Osteocyte (in vitro differentiated cells): ENCODE data around the gene PPP1R13B. TPM values are rescaled to one million over a fixed set of nuclear protein-coding genes. Genes with fewer than 3 reads are reported as not detected.

Experiments used
- DNase-seq: peaks from one replicate; pipeline ENCODE4 v3.0.0; 2021; ENCODE audit warnings: mixed read lengths; ENCODE audit not compliant: unreplicated experiment; ENCODE audit errors: extremely low spot score
- H3K27ac Mint-ChIP-seq: one replicate; pipeline ENCODE4 v1.8.0; 2021; ENCODE audit warnings: mild to moderate bottlenecking, mixed read lengths; ENCODE audit not compliant: unreplicated experiment
- H3K27me3 Mint-ChIP-seq: one replicate; pipeline ENCODE4 v1.8.0; 2021; ENCODE audit warnings: mixed read lengths; ENCODE audit not compliant: unreplicated experiment
- H3K36me3 Mint-ChIP-seq: one replicate; pipeline ENCODE4 v1.8.0; 2021; ENCODE audit warnings: mixed read lengths; ENCODE audit not compliant: unreplicated experiment
- H3K4me1 Mint-ChIP-seq: one replicate; pipeline ENCODE4 v1.8.0; 2021; ENCODE audit warnings: mixed read lengths; ENCODE audit not compliant: unreplicated experiment
- H3K4me3 Mint-ChIP-seq: one replicate; pipeline ENCODE4 v1.8.0; 2021; ENCODE audit warnings: mild to moderate bottlenecking, moderate library complexity, mixed read lengths; ENCODE audit not compliant: unreplicated experiment
- H3K9me3 Mint-ChIP-seq: one replicate; pipeline ENCODE4 v1.8.0; 2021; ENCODE audit warnings: mixed read lengths; ENCODE audit not compliant: unreplicated experiment
- total RNA-seq: library from RNA; stranded (reverse); gene quantifications from 2 replicates; pipeline ENCODE4 v1.2.1, GENCODE V29; 2021
- TF ChIP-seq, protein P1 (sequence below): fragments of 200-600 bp; sonication (generic); IDR thresholded peaks from 2 replicates; pipeline ENCODE4 v1.5.0; 2021; ENCODE audit warnings: antibody characterized with exemption, mild to moderate bottlenecking, moderate library complexity

PPP1R13B gene
- total RNA-seq, 1 donor from 2014 or later = 7.9 TPM

DNA sequence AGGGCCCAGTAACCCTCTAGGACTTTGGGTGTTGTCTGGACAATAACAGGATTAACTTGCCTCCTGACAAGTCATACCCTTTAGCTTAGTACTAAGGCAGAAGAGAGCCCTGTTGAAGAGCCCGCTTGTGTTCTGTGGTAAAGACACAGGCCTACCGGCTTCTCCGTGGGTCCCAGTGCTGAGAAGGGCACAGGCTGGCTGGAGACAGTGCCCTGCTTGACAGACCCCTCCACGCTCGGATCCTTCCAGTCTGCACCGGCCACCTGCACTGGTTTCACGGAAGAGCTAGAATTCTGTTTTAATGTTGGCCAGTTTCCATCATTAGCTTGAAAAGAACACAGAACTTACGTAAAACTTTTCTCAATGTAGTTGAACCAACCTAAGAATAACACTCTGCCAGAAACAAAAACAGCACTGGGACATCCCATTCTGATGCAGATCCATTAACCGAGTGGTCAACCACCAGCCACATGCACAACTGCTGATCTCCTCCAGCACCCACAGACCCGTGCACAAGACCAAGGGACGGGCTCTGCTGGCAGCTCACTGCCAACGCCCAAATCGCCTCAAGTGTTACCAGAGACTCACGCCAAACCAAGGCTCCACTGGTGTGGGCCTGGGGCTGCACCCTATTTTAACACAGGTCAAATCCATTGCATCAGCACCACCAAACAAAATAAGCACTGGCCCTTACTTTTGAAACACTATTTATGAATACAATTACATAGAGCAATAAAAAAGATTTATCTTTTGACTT is 104.7 kb downstream of the PPP1R13B start:
- peaks cover 6% of the 10 kb centered on the region for H3K4me1 Mint-ChIP-seq
- no peaks in the 10 kb centered on the region for H3K9me3 Mint-ChIP-seq
- H3K4me3 Mint-ChIP-seq = no peak overlapping the region
- TF ChIP-seq, protein P1, sequence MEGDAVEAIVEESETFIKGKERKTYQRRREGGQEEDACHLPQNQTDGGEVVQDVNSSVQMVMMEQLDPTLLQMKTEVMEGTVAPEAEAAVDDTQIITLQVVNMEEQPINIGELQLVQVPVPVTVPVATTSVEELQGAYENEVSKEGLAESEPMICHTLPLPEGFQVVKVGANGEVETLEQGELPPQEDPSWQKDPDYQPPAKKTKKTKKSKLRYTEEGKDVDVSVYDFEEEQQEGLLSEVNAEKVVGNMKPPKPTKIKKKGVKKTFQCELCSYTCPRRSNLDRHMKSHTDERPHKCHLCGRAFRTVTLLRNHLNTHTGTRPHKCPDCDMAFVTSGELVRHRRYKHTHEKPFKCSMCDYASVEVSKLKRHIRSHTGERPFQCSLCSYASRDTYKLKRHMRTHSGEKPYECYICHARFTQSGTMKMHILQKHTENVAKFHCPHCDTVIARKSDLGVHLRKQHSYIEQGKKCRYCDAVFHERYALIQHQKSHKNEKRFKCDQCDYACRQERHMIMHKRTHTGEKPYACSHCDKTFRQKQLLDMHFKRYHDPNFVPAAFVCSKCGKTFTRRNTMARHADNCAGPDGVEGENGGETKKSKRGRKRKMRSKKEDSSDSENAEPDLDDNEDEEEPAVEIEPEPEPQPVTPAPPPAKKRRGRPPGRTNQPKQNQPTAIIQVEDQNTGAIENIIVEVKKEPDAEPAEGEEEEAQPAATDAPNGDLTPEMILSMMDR = no peak
- peaks cover 7% of the 10 kb centered on the region for H3K36me3 Mint-ChIP-seq
- DNase-seq = no peak
- H3K27ac Mint-ChIP-seq = no peak overlapping the region
- H3K27me3 Mint-ChIP-seq = no peaks in the 10 kb centered on the region

DNA sequence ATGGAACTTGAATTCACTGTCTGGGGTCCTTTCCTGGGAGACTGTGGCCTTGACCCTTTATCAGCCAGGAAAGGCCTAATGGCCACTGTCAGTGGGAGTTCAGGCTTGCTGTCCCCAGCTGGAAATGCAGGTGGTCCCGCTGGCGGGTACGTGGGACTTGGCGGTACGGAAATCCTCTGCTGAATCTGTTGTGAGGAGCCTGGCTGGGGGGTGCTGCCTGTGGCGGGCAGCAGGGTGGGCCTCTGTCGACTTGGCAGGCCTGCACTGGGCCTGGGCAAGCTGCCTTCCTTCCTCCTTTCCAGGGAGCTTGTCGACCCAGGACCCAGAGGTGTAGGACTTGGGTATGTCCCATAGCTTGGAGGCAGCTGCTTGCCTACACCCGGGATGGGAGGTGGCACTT is 105.5 kb downstream of the PPP1R13B start:
- DNase-seq = no peak
- no peaks in the 10 kb centered on the region for H3K27me3 Mint-ChIP-seq
- H3K36me3 Mint-ChIP-seq = peaks cover 10% of the 10 kb centered on the region
- no peaks in the 10 kb centered on the region for H3K9me3 Mint-ChIP-seq
- TF ChIP-seq, protein P1 = no peak
- no peak overlapping the region for H3K27ac Mint-ChIP-seq
- peaks cover 6% of the 10 kb centered on the region for H3K4me1 Mint-ChIP-seq
- no peak overlapping the region for H3K4me3 Mint-ChIP-seq

DNA sequence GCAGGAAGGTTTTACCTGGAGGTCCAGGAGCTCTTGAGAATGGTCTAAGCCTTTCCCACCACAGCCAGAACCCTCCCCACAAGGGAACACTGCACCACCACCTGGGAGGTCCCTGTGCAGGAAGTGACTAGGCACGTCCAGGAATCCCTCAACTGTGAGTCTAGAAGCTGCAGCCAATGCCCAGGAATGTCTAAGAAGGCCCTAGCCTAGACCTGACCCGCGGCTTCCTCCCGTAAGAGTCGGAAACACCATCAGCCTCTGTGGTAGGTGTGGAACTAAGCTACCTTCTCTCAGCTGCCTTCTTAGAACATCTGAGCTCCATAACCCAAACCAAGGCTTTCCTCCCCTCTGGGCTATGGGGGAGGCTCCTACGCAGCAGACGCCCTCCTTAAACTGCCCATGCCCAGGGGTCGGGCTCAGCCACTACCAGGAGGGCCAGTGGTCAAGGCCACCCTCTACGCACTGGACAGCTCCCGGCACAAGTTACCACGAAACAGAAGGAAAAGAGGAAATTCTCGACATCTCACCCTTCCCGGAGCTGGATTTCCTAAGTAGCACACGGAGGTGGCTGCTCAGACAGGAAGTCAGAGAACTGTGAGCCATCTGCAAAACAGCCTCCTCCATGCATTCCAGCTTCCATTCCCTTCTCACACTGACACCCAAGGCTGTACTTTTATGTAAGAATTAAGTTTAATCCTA is 106.2 kb downstream of the PPP1R13B start:
- H3K36me3 Mint-ChIP-seq = peaks cover 10% of the 10 kb centered on the region
- H3K27me3 Mint-ChIP-seq = no peaks in the 10 kb centered on the region
- no peaks in the 10 kb centered on the region for H3K9me3 Mint-ChIP-seq
- no peak overlapping the region for H3K4me3 Mint-ChIP-seq
- peaks cover 6% of the 10 kb centered on the region for H3K4me1 Mint-ChIP-seq
- TF ChIP-seq, protein P1 = no peak
- H3K27ac Mint-ChIP-seq = no peak overlapping the region
- DNase-seq = no peak

DNA sequence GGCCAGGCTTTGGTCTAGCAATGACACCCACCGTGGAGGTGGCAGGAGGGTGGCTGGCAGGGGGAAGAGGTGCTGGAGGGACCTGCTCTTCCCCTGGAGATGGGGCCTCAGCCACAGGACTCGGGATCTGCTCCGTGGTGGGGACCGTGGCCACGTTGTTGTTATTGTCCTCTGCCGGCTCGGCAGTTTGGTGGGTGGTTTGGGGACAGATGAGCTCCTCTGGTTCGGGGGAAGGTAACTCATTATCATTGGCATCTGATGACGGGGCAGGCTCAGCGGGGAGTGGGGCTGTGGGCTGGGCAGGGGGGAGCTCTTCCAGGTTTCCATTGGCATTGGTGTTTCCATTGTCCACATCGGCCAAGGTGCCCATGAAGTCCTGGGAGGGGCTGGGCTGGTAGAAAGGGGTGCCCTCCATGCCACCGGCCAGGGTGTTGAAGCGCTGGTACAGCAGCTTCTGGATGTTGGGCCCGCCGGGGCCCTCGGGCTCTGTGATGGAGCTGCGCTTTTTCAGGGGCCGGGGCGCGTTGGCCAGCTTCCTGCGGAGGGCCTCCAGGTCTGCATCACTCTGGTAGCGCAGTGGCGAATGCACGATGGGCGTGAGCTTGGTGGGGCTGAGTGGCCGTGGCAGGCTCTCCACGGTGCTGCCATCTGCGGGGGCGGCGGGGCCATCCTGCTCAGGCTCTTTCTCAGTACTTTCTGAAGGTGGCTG is 107.4 kb downstream of the PPP1R13B start:
- Mint-ChIP-seq H3K9me3 (no peaks in the 10 kb centered on the region), H3K4me1 (peaks cover 6% of the 10 kb centered on the region), H3K27ac (no peak overlapping the region), H3K36me3 (peaks cover 10% of the 10 kb centered on the region), H3K4me3 (no peak overlapping the region), H3K27me3 (no peaks in the 10 kb centered on the region)
- DNase-seq = no peak
- TF ChIP-seq, protein P1 = no peak

DNA sequence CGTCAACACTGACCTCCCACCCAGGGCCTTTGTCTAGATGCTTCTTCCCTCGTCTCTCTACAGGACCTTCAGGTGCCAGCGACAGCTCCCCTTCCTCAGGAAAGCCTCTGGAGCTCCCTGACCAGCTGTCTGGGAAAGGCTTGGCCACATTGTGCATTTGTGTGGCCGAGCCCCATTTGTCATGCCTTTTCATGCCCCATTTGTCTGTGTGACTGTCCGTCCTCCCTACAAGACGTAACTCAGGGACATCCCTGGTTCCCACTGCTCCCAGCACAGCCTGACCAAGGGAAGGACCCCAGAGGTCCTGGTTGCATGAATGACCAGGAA is 107.9 kb downstream of the PPP1R13B start:
- no peak for DNase-seq
- no peaks in the 10 kb centered on the region for H3K27me3 Mint-ChIP-seq
- no peak overlapping the region for H3K27ac Mint-ChIP-seq

More for the DNA sequence above, 107.9 kb downstream of the PPP1R13B start:
- Mint-ChIP-seq H3K4me1 (peaks cover 7% of the 10 kb centered on the region), H3K36me3 (peaks cover 12% of the 10 kb centered on the region), H3K4me3 (no peak overlapping the region), H3K9me3 (no peaks in the 10 kb centered on the region)
- TF ChIP-seq, protein P1 = no peak
